D341Med (cell line): ENCODE data around the gene KCNJ18.
"Not testable (repeated sequence)": the region's sequence is repeated elsewhere in the genome, so short reads cannot be mapped to it uniquely, and the experiment has no call there.

ENCODE experiments used
- DNase-seq: peaks from one replicate; pipeline ENCODE4 v3.0.0; 2012; ENCODE audit warnings: low spot score

Gene KCNJ18

GRCh38 chr17:21671437-21671836, 20.9 kb upstream of the KCNJ18 start:
- not testable (repeated sequence) for DNase-seq

GRCh38 chr17:21671871-21672270, 20.5 kb upstream of the KCNJ18 start:
- DNase-seq: not testable (repeated sequence)

- not testable (repeated sequence) for DNase-seq
These were observed 18.7 kb upstream of the KCNJ18 start for GRCh38 chr17:21673451-21674241.

- no peak for DNase-seq
These were observed 18.0 kb upstream of the KCNJ18 start for GRCh38 chr17:21674242-21674731.

GRCh38 chr17:21674891-21675738, 17.2 kb upstream of the KCNJ18 start:
- DNase-seq: not testable (repeated sequence)

- not testable (repeated sequence) for DNase-seq
These were observed 16.6 kb upstream of the KCNJ18 start for GRCh38 chr17:21675739-21676130.

- DNase-seq: no peak
These were observed 15.8 kb upstream of the KCNJ18 start for GRCh38 chr17:21676281-21677111.

- no peak for DNase-seq
These were observed 15.0 kb upstream of the KCNJ18 start for GRCh38 chr17:21677126-21677910.

GRCh38 chr17:21677911-21678310, 14.4 kb upstream of the KCNJ18 start:
- DNase-seq: no peak

GRCh38 chr17:21678393-21679081, 13.8 kb upstream of the KCNJ18 start:
- DNase-seq: no peak

GRCh38 chr17:21679256-21680146, 12.8 kb upstream of the KCNJ18 start:
- DNase-seq: no peak

GRCh38 chr17:21680366-21680765, 12.0 kb upstream of the KCNJ18 start:
- DNase-seq: no peak

GRCh38 chr17:21680850-21681351, 11.4 kb upstream of the KCNJ18 start:
- DNase-seq: not testable (repeated sequence)

GRCh38 chr17:21681576-21681975, 10.7 kb upstream of the KCNJ18 start:
- DNase-seq: not testable (repeated sequence)

- not testable (repeated sequence) for DNase-seq
These were observed 10.2 kb upstream of the KCNJ18 start for GRCh38 chr17:21682130-21682529.

GRCh38 chr17:21683142-21683712, 9.1 kb upstream of the KCNJ18 start:
- not testable (repeated sequence) for DNase-seq

GRCh38 chr17:21683897-21684296, 8.4 kb upstream of the KCNJ18 start:
- DNase-seq: not testable (repeated sequence)

- DNase-seq: not testable (repeated sequence)
These were observed 7.9 kb upstream of the KCNJ18 start for GRCh38 chr17:21684384-21684783.
